ENCODE data around the gene ZNF778. TPM values are rescaled to one million over a fixed set of nuclear protein-coding genes. Genes with fewer than 3 reads are reported as not detected.

The ZNF778 gene
- total and polyA plus RNA-seq, 10 of the 15 experiments (the other 5 are each of a cell fraction or from before 2014, with no cell fraction given) = 0.20 to 9.7 (median 4.1) TPM

- TF ChIP-seq TCF12 (IDR thresholded peaks at IDR 0.05; ENCODE audit: low read depth, low read length) (peak; percentile 40; the same call in 1 of the 2 replicates), ZNF384 (IDR thresholded peaks at IDR 0.05; ENCODE audit: borderline replicate concordance, low read depth, low read length) (no peak), PAX8 (IDR thresholded peaks at IDR 0.05) (no peak), CBFB (IDR thresholded peaks at IDR 0.05; ENCODE audit: low read depth) (peak; percentile 29; the same call in 1 of the 2 replicates), ATF2 (IDR thresholded peaks at IDR 0.05; ENCODE audit: low read length) (peak; percentile 17; the same call in 1 of the 2 replicates), NFYB (IDR thresholded peaks at IDR 0.05; ENCODE audit: insufficient read depth, low read depth, low read length) (no peak), CREM (IDR thresholded peaks at IDR 0.05; ENCODE audit: low read depth) (peak; percentile 52; the same call in 1 of the 2 replicates), CBX3 (IDR thresholded peaks at IDR 0.05; ENCODE audit: borderline replicate concordance, low read depth) (no peak), IKZF2 (IDR thresholded peaks at IDR 0.05) (no peak), POU2F2 (IDR thresholded peaks at IDR 0.05; ENCODE audit: borderline replicate concordance, low read depth, low read length) (peak; percentile 69; the same call in 1 of the 3 replicates), RELA (IDR thresholded peaks at IDR 0.05; ENCODE audit: borderline replicate concordance, partially characterized antibody) (no peak), BRCA1 (IDR thresholded peaks at IDR 0.05; ENCODE audit: low read depth, low read length) (no peak), MXI1 (IDR thresholded peaks at IDR 0.05; ENCODE audit: low read depth, low read length) (no peak), IRF5 (IDR thresholded peaks at IDR 0.05; ENCODE audit: borderline replicate concordance) (no peak), ZSCAN29 (IDR thresholded peaks at IDR 0.05) (no peak), ATF7 (IDR thresholded peaks at IDR 0.05; ENCODE audit: low read depth) (peak; percentile 94), TCF7 (IDR thresholded peaks at IDR 0.05; ENCODE audit: borderline replicate concordance) (no peak), EZH2 (IDR thresholded peaks at IDR 0.05; ENCODE audit: borderline replicate concordance, control insufficient read depth, low read depth, low read length) (no peak), ZNF217 (IDR thresholded peaks at IDR 0.05) (no peak), PML (IDR thresholded peaks at IDR 0.05; ENCODE audit: low read length) (peak; percentile 95), TCF3 (IDR thresholded peaks at IDR 0.05; ENCODE audit: borderline replicate concordance, insufficient read depth, low read depth, low read length) (0 out of 2 replicates have a peak, but pooled peaks have one; percentile 18), SMAD5 (IDR thresholded peaks at IDR 0.05; ENCODE audit: low read depth) (peak; percentile 80; the same call in 1 of the 2 replicates), SMAD1 (IDR thresholded peaks at IDR 0.05; ENCODE audit: low read depth, partially characterized antibody) (peak; percentile 38), ELK1 (IDR thresholded peaks at IDR 0.05; ENCODE audit: low read depth, low read length) (0 out of 2 replicates have a peak, but pooled peaks have one; percentile 7), GABPA (IDR thresholded peaks at IDR 0.05; ENCODE audit: low read depth) (peak; percentile 98; the same call in 1 of the 2 replicates), IKZF1 (conservative IDR thresholded peaks at IDR 0.05) (peak; percentile 40), CHD4 (IDR thresholded peaks at IDR 0.05) (no peak), CREB1 (IDR thresholded peaks at IDR 0.05; ENCODE audit: low read depth) (peak; percentile 50), YY1 (IDR thresholded peaks at IDR 0.05; ENCODE audit: low read depth, low read length) (no peak; the same call in none of the 2 replicates), HDAC6 (IDR thresholded peaks at IDR 0.05; ENCODE audit: unreplicated experiment) (no peak)
Measured at GRCh38 chr16:89241187-89242007, 23.9 kb downstream of the ZNF778 start (continued).

All from GM12878 (cell line).